Measurements from ENCODE around the gene SRGAP3.

GRCh38 chr3:9122732-9123364, 126.6 kb downstream of the SRGAP3 start:
- TF ChIP-seq ARNTL (CRISPR knock-in tag; IDR thresholded peaks at IDR 0.05; ENCODE audit: borderline replicate concordance, low read depth) (no peak), ESRRG (CRISPR knock-in tag; IDR thresholded peaks at IDR 0.05) (no peak)
